Fibroblast of skin of left quadriceps (primary cell): Measurements from ENCODE around the gene SOD3.

Experiments
- DNase-seq, 2 experiments: peaks; one replicate each; pipeline ENCODE4 v3.0.0-alpha.2; 2013; ENCODE audit warnings: low read depth in 2 of 2

Gene SOD3

DNA sequence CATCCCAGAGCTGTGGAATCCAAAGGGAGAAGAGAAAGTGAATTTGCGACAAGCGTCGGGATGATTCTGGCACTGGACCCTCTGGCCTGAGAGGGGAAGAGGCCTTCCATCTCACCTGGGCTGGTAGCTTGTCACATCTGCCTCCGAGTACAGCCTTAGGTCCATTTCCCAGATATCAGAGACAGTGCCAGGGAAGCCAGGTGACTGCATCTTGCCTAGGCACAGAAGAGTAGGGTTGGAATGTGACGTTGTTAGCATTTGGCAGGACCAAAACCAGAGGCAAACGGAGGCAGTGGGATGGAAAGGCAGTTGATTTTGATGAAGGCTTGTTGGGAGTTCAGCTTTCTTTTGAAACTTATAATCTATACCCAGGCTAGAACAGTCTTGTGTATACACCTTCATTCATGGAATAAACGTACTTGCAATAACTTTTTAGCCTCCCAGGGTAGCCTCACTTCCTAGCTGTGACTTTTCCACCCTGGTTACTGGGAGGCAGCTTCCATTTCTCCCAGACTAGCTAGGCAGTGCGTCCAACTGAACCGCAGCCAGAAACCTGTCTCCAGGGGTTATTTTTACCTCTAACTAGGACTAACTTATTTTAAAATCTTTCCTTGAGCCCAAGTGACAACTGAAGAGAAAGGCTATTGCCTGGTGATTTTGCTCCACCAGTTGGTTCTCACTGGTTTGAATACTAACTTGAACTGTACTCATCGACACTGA is 5.9 kb downstream of the SOD3 start:
- DNase-seq: no peak

DNA sequence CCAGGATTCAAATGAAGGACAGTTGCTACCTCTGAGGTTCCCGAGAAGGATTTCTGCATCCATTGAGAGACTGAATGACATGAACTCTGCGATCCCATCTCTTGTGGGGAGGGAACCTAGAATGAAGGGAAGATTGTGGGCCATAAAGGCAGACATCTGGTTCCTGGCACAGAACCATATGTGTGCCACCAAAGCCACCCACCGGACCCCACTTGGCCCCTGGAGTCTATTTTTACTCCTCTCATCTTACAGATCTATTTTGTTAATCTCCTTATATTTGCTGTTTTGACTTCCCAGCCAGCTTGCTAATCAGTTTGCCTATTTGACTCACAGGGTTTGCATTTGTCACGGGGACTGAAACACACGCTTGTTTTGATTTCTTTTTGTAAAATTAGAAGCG is 7.3 kb downstream of the SOD3 start:
- DNase-seq: no peak

DNA sequence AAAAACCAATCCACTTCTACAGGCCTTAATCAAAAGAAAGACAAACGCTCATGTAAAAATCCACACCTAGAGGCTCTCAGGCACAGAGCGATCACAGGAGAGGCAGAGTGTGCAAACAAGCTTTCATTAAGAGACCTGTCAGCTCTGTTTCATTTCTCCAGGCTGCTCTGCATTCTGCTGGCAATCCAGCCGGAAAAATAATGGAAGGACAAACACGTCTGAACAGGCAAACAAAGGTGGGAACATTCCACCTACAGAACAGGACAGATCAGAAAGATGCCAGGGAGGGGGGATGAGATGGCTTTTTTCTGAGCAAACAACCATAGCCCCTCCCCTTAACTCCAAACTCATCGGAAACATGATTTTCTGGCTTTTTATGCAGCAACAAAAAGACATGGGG is 9.7 kb downstream of the SOD3 start:
- no peak for DNase-seq

DNA sequence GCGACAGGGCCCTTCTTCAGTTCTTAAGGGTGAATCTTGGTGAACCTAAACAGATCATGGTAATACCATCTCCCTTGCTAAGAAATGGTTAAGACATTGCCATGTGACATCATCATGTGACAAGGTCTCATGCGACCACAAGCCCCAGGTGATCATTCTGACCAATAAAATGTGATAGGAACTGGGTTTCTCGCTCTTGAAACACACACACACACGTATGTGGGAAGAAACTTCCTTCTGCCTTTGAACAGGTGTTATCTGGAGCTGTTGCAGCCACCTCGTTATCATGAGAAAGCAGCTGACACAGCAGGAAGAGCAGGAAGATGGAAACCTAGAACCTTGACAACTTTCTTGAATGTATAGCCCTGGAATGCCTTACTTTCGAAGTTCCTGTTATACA is 10.2 kb downstream of the SOD3 start:
- no peak for DNase-seq

DNA sequence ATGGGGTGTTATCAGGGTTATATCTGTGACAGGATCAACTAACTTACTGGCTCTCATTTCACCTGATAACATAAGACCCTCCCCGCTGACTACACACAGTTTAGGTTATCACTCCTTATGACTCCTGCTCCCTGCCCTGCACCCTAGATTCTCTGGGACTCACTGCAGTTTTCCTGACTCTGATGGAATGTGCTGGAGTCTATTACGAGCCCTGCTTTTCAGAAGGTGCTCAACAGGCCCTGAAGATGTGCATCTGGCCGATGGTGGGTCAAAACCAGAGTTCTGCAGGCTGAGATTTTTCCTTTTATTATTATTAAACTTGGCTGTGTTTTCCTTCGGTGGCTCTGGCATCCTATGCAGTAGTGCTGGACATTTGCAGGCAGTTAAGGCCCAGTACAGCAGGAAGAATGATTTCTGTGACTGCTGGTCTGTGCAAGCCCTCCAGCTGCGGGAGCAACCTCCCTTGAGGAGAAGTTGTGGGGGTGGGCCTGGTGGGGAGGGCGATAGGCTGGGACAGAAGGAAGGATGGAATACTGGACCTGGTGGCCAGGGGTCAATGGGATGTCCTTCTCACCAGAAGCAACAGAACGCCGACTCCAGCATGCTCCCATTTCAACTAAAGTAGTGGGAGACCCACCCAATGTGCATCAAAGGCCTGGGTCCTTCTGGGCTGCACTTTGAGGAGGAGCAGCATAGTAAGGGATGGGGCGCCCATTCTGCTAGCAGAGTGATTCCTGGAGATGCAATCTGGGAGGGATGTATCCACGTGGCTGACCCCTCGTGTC is 11.0 kb downstream of the SOD3 start:
- DNase-seq: no peak

DNA sequence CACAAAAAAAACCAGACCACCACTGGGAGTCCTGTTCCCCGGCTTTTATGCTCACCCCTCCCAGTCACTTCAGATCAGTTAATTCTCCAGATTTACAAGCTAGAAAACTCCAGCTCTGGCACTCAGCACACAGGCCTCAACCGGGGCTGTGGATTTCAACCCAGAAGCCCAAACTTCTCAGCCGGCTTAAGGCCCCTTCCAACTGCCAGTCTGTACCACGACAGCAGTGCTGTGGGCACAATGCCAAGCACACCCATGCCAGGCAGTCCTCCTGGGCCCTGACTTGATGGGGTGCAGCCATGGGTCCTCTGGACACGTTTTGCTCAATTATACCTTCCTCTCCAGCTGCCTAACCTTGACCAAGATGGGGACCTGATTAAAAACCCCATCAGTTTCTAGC is 12.2 kb downstream of the SOD3 start:
- DNase-seq: no peak

DNA sequence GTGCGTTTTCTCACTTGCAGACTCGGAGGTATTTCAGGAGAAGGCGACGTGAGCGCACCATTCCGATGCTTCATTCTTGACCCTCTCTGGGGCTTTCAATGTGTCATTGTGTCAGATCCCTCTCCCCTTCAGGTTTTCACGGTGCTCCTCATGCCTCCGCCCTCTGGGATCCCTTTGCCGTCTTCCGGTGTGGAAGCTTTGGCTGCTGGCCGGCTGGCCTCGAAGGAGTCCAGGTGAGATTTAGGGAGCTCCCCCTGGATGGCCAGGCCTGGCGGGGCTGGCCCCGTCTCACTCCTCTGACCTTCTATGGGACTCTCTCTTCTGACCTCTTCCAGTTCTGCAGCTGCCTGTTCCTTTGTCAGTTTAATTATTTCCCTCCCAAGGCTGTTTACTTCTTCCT is 12.9 kb downstream of the SOD3 start:
- no peak for DNase-seq

DNA sequence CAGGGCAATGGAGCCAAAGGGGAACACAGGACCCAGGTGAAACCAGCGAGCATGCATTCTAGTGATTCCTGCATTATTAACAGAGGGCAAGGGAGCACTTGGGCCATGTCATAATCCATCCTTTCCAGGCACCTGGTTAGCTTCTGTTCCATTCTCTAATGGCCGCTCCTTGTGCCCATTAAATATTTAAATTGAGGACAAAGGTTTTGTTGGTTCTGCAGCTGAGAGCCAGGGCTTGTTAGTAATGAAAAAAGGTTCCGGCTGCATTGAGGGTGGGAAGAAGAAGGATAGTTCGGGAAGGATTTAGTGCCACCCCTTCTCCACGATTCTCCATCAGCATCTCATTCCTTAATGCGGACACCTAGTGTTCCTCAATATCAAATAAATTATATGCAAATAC is 13.6 kb downstream of the SOD3 start:
- no peak for DNase-seq

DNA sequence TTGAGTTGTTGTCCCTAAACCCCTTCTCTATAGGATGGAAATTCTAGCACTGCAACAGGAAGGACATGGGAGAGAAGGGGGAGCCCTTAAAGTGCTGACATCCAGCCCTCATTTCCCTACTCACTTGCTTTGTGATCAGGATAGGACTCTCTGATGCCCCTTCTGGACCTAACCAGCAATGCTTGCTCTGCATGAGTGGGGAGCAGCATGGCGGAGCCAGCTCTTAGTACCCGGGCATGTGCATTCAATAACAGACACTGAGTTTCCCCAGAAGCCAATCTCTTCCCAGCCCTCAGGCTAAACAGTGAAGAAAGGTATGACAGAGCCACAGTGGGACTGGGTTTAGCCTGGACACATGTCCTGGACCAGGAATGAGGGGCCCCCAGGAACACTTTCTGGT is 14.0 kb downstream of the SOD3 start:
- DNase-seq: no peak

DNA sequence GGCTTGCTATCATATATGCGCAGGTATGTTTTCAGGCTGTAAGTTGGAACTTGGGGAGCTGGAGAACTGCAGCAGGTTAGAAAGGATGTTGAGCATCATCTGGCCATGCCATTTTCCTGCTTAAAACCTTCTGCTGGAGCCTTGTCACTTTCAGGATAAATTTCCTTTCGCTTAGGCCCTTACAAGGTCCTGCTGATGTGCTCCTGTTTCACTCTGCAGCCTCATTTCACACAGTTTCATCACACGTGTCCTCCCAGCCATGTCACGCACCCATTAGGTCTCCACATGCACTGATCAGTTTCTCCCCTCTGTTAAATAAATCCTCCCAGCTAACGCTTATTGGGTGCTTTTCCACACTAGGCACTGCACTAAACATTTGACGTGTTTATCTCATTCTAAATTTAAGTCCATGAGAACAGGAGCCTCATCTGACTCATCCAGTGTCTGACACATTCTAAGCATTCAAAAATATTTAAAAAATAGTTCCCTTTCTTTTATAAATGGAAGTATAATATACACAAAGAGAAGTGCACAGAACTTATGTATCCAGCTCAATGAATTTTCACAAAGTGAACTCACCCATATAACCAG is 14.5 kb downstream of the SOD3 start:
- no peak for DNase-seq

DNA sequence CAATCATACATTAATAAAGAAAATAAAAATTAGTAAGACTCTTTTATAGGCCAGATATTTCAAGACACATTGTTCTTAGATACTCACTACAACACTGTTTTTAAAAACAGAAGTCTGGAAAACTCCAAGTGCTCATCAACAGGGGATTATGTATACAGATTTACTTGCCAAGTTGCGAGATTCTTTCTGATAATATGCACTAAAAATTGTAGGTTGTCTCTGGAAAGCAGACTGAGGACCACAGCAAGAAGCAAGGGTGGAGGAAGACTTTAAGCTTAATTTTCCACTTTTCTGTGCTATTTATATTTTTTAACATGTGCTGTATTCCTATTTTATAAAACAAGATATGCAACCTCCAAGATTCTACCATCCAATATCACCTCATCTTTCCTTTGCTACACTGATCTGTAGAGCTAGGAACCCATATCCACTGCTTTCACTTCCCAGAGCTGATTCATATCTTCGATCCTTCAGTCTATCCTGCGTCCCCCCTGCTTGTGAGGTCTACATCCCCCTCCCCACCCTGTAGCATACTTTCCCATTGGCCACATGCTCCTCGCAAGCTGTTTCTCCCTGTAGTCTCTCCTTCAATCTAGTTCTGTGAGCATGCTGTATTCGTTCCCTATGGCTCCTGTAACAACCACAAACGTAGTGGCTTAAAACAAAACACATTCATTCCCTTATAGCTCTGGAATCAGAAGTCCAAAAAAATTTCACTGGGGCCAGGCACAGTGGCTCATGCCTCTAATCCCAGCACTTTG is 15.7 kb downstream of the SOD3 start:
- DNase-seq: no peak

DNA sequence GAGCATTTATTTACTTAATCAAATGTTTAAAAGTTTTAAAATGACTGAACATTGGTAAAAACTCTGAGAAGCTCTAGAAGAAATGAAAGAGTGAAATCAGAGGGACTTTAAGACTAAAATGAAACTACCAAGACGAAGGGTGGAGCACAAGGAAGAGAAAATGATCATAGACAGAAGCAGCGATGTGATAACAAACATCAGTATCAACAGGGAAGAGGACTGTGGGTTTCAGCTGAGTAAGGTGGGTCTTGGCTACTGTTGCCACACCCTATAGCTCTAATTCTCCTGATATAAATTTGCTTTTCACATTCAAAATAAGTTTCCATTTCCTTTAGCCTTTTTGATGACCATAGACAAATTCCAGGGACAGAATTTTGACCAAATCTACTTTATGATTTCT is 18.4 kb downstream of the SOD3 start:
- no peak for DNase-seq

DNA sequence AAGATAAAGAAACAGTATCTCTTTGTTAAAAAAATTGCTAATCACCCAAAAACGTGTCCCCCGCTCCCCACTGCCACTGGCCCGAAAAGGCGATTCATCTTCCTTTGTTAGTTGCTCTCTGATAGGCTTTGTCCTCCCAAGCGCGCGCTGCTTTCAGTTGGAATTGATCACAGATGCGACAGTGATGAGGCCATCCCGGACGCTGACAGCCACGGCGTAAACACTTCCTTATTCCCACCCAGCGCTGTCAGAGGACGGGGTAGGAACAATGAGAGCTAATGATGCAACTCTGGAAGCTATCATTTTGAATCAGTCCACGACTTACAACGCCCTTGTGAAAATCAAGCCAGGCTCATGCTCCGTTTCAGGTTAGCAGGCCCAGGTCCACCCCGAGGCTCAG is 21.4 kb downstream of the SOD3 start:
- no peak for DNase-seq

DNA sequence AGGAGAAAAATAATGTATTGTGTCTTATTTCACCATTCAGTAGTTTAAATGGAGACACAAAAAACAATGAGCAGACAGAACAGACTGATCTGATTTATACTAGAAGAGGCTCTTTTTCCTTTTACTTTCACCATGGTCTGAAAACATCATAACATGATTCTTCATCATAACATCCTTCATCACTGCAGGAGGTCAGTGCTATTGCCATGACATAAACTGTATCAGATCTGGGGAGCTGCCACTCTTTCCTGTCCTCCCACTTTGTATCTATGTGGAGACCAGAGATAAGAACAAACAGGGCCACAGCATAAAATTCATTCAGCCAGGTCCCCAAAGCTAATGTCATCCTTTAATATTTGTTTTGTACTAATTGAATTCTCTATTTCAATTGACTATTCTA is 25.2 kb downstream of the SOD3 start:
- no peak for DNase-seq

DNA sequence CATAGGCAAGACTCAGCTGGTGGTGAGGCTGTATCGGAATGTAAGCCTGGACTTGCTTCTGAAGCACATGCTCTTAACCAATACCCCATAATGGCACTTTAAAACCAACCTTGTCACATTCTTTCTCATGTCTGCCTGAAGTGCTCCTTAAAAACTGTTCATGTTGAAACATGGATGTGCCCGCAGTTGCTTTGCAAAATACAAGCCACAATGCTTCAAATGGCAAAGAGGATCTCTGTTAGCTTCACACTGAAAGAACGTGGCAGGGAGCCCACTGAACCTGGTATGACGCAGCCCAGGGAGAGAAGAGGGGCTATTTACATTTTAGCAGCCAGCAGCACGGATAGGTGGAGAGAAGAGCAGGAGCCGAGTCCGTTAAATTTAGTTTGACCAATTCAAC is 29.3 kb downstream of the SOD3 start:
- DNase-seq: no peak

DNA sequence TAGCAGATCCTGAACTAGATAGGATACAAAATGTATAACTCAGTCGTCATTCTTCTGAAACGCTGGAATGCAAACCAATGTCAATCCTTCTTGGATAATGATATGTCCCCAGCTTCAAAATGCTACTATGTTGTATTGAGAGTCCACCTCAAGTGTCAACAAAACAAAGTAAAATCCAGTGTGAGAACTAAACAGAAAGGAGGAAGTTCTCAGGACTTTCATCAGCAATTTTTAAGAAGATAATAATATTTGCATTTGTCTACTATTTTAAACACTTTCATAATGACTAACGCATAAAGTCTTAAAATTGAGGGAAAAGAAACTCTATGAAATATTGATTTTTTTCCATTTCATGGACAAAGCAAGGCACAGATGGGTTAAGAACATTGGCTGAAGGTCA is 36.3 kb downstream of the SOD3 start:
- no peak for DNase-seq

DNA sequence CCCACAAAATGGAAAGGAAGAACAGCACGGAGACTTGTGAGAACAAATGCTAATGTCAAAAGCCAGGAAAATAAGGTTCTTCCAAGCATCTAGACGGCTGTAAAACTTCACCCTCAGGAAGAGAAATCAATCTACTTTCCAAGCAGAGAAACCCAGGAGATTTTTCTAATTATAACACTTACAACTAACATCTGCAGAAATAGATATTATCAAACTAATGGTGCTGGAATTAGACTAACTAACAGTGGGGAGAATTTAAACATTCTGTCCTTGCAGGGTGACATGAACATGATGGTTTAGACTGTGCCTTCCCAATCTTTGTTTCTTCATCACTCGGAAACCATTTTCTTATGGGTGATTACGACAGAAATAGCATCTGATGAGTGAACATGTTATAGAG is 40.3 kb downstream of the SOD3 start:
- no peak for DNase-seq

DNA sequence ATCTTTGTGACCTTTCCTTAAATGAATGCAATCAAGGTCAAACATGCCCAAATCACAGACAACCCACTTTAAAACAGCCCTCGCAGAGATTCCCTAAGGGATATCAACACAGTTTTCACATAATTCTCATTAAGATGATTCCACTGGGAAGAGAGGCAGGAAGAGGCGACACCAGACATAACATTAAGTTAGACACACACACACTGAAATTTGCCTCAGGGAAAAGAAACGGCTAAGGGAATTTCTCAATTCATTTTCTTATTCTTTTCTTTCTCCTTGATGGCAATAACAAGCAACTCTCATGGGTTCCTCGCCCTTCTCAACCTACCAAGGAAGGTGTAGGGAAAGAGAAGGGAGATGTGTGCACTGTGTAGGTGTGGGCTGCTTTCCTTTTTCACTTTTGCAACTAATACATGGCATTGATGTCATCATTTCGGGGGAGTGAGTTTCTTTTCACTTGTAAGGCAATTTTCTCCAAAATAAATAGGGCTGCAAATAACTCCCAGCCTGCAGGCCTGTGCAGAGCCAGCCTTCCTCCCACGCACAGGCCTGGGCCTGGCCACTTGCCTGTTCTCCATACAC is 41.4 kb downstream of the SOD3 start:
- DNase-seq: no peak

DNA sequence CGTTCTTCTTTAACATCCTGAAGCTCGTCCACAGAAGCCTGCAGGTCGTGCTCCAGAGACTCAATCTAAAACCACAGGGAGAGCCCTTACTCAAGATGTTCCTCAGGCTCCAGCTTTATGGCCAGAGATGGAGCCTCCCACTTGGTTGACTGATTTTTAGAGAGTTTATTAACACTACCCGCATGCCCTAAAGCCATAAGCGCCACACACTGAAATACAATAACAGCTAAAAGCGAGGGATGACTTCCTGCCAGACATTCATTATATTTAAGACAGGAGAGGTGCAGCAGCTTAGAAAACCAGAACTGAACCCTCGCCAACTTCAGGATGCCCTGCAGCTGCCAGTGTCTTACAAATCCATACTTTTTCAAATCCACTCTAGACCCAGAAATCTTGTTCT is 42.0 kb downstream of the SOD3 start:
- no peak for DNase-seq

DNA sequence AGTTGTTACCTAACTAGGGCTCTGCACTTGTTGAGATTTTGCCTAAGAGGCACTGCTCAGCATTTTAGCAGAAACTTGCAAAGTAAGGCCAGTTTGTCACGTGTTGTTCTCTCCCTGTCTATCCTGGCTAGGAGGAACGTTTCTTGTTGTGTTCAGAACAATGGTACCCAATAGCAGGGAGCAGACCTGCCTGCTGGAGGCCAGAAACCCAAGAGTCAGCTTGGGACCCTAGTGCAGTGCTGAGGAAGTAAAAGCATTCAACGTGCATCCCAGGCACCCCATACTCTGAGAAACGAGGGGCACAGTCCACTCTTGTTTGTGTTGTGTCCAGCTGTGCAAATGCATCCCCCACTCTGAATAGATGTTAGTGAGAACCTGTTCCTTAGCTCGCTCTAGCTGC is 42.4 kb downstream of the SOD3 start:
- no peak for DNase-seq

DNA sequence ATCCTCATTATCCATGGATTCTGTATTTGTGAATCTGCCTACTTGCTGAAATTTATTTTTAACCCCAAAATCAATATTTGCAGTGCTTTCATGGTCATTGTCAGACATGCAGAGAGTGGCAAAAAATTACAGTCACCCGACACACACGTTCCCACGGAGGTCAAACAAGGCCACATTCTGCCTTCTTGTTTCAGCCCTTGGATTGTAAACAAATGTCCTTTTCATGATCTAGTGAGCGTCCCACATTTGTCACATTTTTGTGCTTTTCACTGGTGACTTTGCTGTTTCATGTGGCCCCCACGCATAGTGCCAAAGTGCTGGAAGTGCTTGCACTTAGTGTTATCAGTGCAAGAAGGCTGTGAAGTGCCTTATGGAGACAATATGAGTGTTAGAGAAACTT is 45.0 kb downstream of the SOD3 start:
- DNase-seq: no peak
